Activated T-cell treated with anti-CD3 and anti-CD28 coated beads, Interleukin-2, amount 50 U/mL, for 72 hours (primary cell): ENCODE data around the gene KIAA0232. TPM values are rescaled to one million over a fixed set of nuclear protein-coding genes. Genes with fewer than 3 reads are reported as not detected.
A peak's percentile ranks its signal among the peaks of the same experiment; 100 is the strongest.

Experiments
- ATAC-seq, 2 donors: fragments of 150-1000 bp; cut with Tn5 transposase; replicated peaks in 1 of 2; 2 replicates each; pipeline ENCODE4 v1.10.0; 2021; ENCODE audit warnings: moderate library complexity in 2 of 2, mild to moderate bottlenecking in 1 of 2
- DNase-seq, 2 donors: peaks; one replicate each; pipeline ENCODE4 v3.0.0; 2021 to 2022; ENCODE audit warnings: mixed read lengths in 1 of 2
- H3K27ac Mint-ChIP-seq: one replicate; pipeline ENCODE4 v1.8.0; 2022; ENCODE audit warnings: mild to moderate bottlenecking, moderate library complexity, mixed read lengths
- H3K27me3 Mint-ChIP-seq: one replicate; pipeline ENCODE4 v1.8.0; 2022; ENCODE audit warnings: low read depth, mixed read lengths
- H3K36me3 Mint-ChIP-seq, 2 donors: one replicate each; pipeline ENCODE4 v1.8.0; 2022; ENCODE audit warnings: mixed read lengths in 2 of 2, mild to moderate bottlenecking in 1 of 2; ENCODE audit not compliant: insufficient read depth in 2 of 2
- H3K4me1 Mint-ChIP-seq: one replicate; pipeline ENCODE4 v1.8.0; 2022; ENCODE audit warnings: low read depth, mixed read lengths
- H3K4me3 Mint-ChIP-seq, 2 donors: one replicate each; pipeline ENCODE4 v1.8.0; 2022; ENCODE audit warnings: mild to moderate bottlenecking in 2 of 2, mixed read lengths in 2 of 2, moderate library complexity in 2 of 2
- H3K9me3 Mint-ChIP-seq, 2 donors: one replicate each; pipeline ENCODE4 v1.8.0; 2022; ENCODE audit warnings: mixed read lengths in 2 of 2
- total RNA-seq, 2 donors: library from RNA; stranded (reverse); gene quantifications; one replicate each; pipeline ENCODE4 v1.2.3, GENCODE V29; 2022

The KIAA0232 gene
- total RNA-seq, 2 donors from 2014 or later, result 16.8 to 19.5 TPM

- H3K4me3 Mint-ChIP-seq, result no peak overlapping the region
Observed at GRCh38 chr4:6772223-6772928, 10.2 kb upstream of the KIAA0232 start.

GRCh38 chr4:6773106-6773505 lies 9.4 kb upstream of the KIAA0232 start:
- Mint-ChIP-seq H3K4me3 (no peak overlapping the region), H3K36me3 (no peaks in the 10 kb centered on the region), H3K27ac (no peak overlapping the region), H3K27me3 (no peaks in the 10 kb centered on the region), H3K4me1 (peaks cover 36% of the 10 kb centered on the region), H3K9me3 (no peaks in the 10 kb centered on the region)
- DNase-seq, result no peak
- no peak for ATAC-seq

More at GRCh38 chr4:6772223-6772928, 10.2 kb upstream of the KIAA0232 start:
- Mint-ChIP-seq H3K27me3 (no peaks in the 10 kb centered on the region), H3K36me3 (no peaks in the 10 kb centered on the region), H3K9me3 (no peaks in the 10 kb centered on the region), H3K27ac (no peak overlapping the region), H3K4me1 (peaks cover 29% of the 10 kb centered on the region)
- ATAC-seq (no peak), DNase-seq (no peak)

GRCh38 chr4:6773616-6774540 lies 8.6 kb upstream of the KIAA0232 start:
- H3K4me1 Mint-ChIP-seq, result peaks cover 35% of the 10 kb centered on the region
- H3K27ac Mint-ChIP-seq, result no peak overlapping the region
- no peaks in the 10 kb centered on the region for H3K27me3 Mint-ChIP-seq
- ATAC-seq, result no peak
- DNase-seq, result no peak
- no peak overlapping the region for H3K4me3 Mint-ChIP-seq
- H3K9me3 Mint-ChIP-seq, result no peaks in the 10 kb centered on the region
- H3K36me3 Mint-ChIP-seq, result no peaks in the 10 kb centered on the region

- Mint-ChIP-seq H3K4me3 (no peak overlapping the region), H3K4me1 (peaks cover 38% of the 10 kb centered on the region), H3K27me3 (no peaks in the 10 kb centered on the region), H3K36me3 (no peaks in the 10 kb centered on the region), H3K27ac (no peak overlapping the region), H3K9me3 (no peaks in the 10 kb centered on the region)
- DNase-seq (no peak), ATAC-seq (no peak)
Observed at GRCh38 chr4:6775746-6776145, 6.8 kb upstream of the KIAA0232 start.

- Mint-ChIP-seq H3K4me1 (peaks cover 50% of the 10 kb centered on the region), H3K9me3 (no peaks in the 10 kb centered on the region), H3K27ac (peak overlapping the region; percentile 83), H3K27me3 (no peaks in the 10 kb centered on the region), H3K4me3 (peak overlapping the region; percentile 67 to 73), H3K36me3 (no peaks in the 10 kb centered on the region)
- no peak for DNase-seq
- ATAC-seq, result peak in 1 of 2 donors; percentile 18
Observed at GRCh38 chr4:6776920-6777635, 5.4 kb upstream of the KIAA0232 start.

GRCh38 chr4:6777636-6778281 lies 4.8 kb upstream of the KIAA0232 start:
- Mint-ChIP-seq H3K27ac (peak overlapping the region; percentile 83), H3K36me3 (no peaks in the 10 kb centered on the region), H3K4me1 (peaks cover 50% of the 10 kb centered on the region), H3K4me3 (peak overlapping the region; percentile 67 to 73), H3K9me3 (no peaks in the 10 kb centered on the region), H3K27me3 (no peaks in the 10 kb centered on the region)
- no peak for ATAC-seq
- peak in 1 of 2 donors; percentile 17 for DNase-seq

GRCh38 chr4:6778435-6778834 lies 4.1 kb upstream of the KIAA0232 start:
- DNase-seq, result no peak
- H3K27me3 Mint-ChIP-seq, result no peaks in the 10 kb centered on the region
- H3K36me3 Mint-ChIP-seq, result no peaks in the 10 kb centered on the region
- no peaks in the 10 kb centered on the region for H3K9me3 Mint-ChIP-seq
- H3K4me1 Mint-ChIP-seq, result peaks cover 50% of the 10 kb centered on the region
- peak overlapping the region; percentile 83 for H3K27ac Mint-ChIP-seq
- H3K4me3 Mint-ChIP-seq, result peak overlapping the region; percentile 67 to 73
- no peak for ATAC-seq

- Mint-ChIP-seq H3K27ac (no peak overlapping the region), H3K9me3 (no peaks in the 10 kb centered on the region), H3K27me3 (no peaks in the 10 kb centered on the region), H3K36me3 (no peaks in the 10 kb centered on the region), H3K4me3 (no peak overlapping the region), H3K4me1 (peaks cover 62% of the 10 kb centered on the region)
- ATAC-seq (no peak), DNase-seq (no peak)
Observed at GRCh38 chr4:6779667-6780565, 2.6 kb upstream of the KIAA0232 start.

- Mint-ChIP-seq H3K9me3 (no peaks in the 10 kb centered on the region), H3K27ac (peak overlapping the region; percentile 4), H3K27me3 (no peaks in the 10 kb centered on the region), H3K4me3 (peak overlapping the region; percentile 73 to 81), H3K36me3 (peaks cover 0 to 5% of the 10 kb centered on the region in 2 donors), H3K4me1 (peaks cover 68% of the 10 kb centered on the region)
- no peak for DNase-seq
- no peak for ATAC-seq
Observed at GRCh38 chr4:6781113-6781512, 1.4 kb upstream of the KIAA0232 start.

GRCh38 chr4:6781561-6781960 lies 966 bp upstream of the KIAA0232 start:
- no peaks in the 10 kb centered on the region for H3K9me3 Mint-ChIP-seq
- peak overlapping the region; percentile 73 to 81 for H3K4me3 Mint-ChIP-seq
- DNase-seq (no peak), ATAC-seq (no peak)
- peak overlapping the region; percentile 4 for H3K27ac Mint-ChIP-seq
- H3K4me1 Mint-ChIP-seq, result peaks cover 68% of the 10 kb centered on the region
- no peaks in the 10 kb centered on the region for H3K27me3 Mint-ChIP-seq
- H3K36me3 Mint-ChIP-seq, result peaks cover 0 to 5% of the 10 kb centered on the region in 2 donors

- peaks cover 0 to 5% of the 10 kb centered on the region in 2 donors for H3K36me3 Mint-ChIP-seq
- no peaks in the 10 kb centered on the region for H3K9me3 Mint-ChIP-seq
- ATAC-seq (peak in 1 of 2 donors; percentile 27), DNase-seq (no peak)
- no peaks in the 10 kb centered on the region for H3K27me3 Mint-ChIP-seq
- peak overlapping the region in 1 of 2 donors; percentile 41 for H3K4me3 Mint-ChIP-seq
- peaks cover 62% of the 10 kb centered on the region for H3K4me1 Mint-ChIP-seq
- H3K27ac Mint-ChIP-seq, result no peak overlapping the region
Observed at GRCh38 chr4:6782846-6783110, 251 bp downstream of the KIAA0232 start.
